ENCODE results near the gene MSL1. TPM values are rescaled to one million over a fixed set of nuclear protein-coding genes. Genes with fewer than 3 reads are reported as not detected.

MSL1 gene
- total and polyA plus RNA-seq, 2 of the 13 experiments (the other 11 are each of a cell fraction or from before 2014, with no cell fraction given): 63.8 to 88.5 TPM

DNA sequence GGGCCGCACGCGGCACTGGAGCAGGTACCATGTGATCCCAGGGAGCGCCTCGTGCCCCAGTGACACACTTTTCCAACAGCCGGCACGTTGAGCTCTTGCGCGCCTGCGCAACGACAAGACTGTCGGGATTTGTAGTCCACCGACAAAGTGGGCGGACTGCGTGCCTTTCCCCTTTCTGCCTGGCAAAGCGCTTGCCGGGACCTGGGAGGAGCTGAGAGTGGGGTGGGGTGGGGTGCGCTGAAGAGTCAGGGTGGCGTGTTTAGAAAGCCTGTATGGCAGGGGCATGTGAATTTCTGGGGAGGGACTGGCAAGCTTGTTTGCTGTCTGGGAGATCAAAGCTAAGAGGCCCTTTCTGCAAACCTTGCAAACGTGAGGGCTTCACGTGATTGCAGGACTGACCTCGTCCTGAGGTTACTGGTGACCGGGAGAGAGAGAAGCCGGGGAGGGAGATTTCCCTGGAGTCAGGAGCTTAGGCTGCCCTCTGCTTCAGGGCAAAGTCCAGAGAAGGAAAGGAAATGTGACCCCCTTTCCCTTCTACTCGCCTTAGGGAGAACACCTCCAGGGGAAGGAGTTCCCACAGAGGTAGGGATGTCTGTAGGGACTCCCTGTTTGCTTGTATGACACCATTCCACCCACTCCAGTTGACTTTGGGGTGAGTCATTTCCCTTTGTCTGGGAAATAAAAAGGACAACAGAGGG is 21.0 kb upstream of the MSL1 start (continued):
- TF ChIP-seq, protein P1, sequence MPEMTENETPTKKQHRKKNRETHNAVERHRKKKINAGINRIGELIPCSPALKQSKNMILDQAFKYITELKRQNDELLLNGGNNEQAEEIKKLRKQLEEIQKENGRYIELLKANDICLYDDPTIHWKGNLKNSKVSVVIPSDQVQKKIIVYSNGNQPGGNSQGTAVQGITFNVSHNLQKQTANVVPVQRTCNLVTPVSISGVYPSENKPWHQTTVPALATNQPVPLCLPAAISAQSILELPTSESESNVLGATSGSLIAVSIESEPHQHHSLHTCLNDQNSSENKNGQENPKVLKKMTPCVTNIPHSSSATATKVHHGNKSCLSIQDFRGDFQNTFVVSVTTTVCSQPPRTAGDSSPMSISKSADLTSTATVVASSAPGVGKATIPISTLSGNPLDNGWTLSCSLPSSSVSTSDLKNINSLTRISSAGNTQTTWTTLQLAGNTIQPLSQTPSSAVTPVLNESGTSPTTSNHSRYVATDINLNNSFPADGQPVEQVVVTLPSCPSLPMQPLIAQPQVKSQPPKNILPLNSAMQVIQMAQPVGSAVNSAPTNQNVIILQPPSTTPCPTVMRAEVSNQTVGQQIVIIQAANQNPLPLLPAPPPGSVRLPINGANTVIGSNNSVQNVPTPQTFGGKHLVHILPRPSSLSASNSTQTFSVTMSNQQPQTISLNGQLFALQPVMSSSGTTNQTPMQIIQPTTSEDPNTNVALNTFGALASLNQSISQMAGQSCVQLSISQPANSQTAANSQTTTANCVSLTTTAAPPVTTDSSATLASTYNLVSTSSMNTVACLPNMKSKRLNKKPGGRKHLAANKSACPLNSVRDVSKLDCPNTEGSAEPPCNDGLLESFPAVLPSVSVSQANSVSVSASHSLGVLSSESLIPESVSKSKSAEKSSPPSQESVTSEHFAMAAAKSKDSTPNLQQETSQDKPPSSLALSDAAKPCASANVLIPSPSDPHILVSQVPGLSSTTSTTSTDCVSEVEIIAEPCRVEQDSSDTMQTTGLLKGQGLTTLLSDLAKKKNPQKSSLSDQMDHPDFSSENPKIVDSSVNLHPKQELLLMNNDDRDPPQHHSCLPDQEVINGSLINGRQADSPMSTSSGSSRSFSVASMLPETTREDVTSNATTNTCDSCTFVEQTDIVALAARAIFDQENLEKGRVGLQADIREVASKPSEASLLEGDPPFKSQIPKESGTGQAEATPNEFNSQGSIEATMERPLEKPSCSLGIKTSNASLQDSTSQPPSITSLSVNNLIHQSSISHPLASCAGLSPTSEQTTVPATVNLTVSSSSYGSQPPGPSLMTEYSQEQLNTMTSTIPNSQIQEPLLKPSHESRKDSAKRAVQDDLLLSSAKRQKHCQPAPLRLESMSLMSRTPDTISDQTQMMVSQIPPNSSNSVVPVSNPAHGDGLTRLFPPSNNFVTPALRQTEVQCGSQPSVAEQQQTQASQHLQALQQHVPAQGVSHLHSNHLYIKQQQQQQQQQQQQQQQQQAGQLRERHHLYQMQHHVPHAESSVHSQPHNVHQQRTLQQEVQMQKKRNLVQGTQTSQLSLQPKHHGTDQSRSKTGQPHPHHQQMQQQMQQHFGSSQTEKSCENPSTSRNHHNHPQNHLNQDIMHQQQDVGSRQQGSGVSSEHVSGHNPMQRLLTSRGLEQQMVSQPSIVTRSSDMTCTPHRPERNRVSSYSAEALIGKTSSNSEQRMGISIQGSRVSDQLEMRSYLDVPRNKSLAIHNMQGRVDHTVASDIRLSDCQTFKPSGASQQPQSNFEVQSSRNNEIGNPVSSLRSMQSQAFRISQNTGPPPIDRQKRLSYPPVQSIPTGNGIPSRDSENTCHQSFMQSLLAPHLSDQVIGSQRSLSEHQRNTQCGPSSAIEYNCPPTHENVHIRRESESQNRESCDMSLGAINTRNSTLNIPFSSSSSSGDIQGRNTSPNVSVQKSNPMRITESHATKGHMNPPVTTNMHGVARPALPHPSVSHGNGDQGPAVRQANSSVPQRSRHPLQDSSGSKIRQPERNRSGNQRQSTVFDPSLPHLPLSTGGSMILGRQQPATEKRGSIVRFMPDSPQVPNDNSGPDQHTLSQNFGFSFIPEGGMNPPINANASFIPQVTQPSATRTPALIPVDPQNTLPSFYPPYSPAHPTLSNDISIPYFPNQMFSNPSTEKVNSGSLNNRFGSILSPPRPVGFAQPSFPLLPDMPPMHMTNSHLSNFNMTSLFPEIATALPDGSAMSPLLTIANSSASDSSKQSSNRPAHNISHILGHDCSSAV (CRISPR knock-in tag; IDR thresholded peaks at IDR 0.05; ENCODE audit: borderline replicate concordance): peak; percentile 77; the same call in 1 of the 2 replicates
- peak; percentile 91 for TF ChIP-seq GZF1 (CRISPR knock-in tag; IDR thresholded peaks at IDR 0.05)
- no peak for TF ChIP-seq HNRNPUL1 (IDR thresholded peaks at IDR 0.05; ENCODE audit: low read depth, low read length)
- peak; percentile 84 for TF ChIP-seq HNRNPLL (IDR thresholded peaks at IDR 0.05; ENCODE audit: low read depth, low read length, poor library complexity, severe bottlenecking)
- TF ChIP-seq, protein P2, sequence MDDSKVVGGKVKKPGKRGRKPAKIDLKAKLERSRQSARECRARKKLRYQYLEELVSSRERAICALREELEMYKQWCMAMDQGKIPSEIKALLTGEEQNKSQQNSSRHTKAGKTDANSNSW (CRISPR knock-in tag; IDR thresholded peaks at IDR 0.05; ENCODE audit: borderline replicate concordance): peak; percentile 98; the same call in 1 of the 2 replicates
- TF ChIP-seq, protein P3, sequence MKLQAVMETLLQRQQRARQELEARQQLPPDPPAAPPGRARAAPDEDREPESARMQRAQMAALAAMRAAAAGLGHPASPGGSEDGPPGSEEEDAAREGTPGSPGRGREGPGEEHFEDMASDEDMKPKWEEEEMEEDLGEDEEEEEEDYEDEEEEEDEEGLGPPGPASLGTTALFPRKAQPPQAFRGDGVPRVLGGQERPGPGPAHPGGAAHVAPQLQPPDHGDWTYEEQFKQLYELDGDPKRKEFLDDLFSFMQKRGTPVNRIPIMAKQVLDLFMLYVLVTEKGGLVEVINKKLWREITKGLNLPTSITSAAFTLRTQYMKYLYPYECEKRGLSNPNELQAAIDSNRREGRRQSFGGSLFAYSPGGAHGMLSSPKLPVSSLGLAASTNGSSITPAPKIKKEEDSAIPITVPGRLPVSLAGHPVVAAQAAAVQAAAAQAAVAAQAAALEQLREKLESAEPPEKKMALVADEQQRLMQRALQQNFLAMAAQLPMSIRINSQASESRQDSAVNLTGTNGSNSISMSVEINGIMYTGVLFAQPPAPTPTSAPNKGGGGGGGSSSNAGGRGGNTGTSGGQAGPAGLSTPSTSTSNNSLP (IDR thresholded peaks at IDR 0.05; ENCODE audit: low read depth, low read length): peak; percentile 15; the same call in 1 of the 2 replicates
- TF ChIP-seq, protein P4, sequence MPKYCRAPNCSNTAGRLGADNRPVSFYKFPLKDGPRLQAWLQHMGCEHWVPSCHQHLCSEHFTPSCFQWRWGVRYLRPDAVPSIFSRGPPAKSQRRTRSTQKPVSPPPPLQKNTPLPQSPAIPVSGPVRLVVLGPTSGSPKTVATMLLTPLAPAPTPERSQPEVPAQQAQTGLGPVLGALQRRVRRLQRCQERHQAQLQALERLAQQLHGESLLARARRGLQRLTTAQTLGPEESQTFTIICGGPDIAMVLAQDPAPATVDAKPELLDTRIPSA (CRISPR knock-in tag; IDR thresholded peaks at IDR 0.05; ENCODE audit: borderline replicate concordance): no peak; the same call in 1 of the 2 replicates
- peak; percentile 98 for TF ChIP-seq HES4 (CRISPR knock-in tag; IDR thresholded peaks at IDR 0.05; ENCODE audit: borderline replicate concordance)
- TF ChIP-seq, protein P5, sequence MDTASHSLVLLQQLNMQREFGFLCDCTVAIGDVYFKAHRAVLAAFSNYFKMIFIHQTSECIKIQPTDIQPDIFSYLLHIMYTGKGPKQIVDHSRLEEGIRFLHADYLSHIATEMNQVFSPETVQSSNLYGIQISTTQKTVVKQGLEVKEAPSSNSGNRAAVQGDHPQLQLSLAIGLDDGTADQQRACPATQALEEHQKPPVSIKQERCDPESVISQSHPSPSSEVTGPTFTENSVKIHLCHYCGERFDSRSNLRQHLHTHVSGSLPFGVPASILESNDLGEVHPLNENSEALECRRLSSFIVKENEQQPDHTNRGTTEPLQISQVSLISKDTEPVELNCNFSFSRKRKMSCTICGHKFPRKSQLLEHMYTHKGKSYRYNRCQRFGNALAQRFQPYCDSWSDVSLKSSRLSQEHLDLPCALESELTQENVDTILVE (CRISPR knock-in tag; IDR thresholded peaks at IDR 0.05): peak; percentile 81
- peak; percentile 99; the same call in 1 of the 2 replicates for TF ChIP-seq RORA (CRISPR knock-in tag; IDR thresholded peaks at IDR 0.05)
- peak; percentile 98; the same call in 1 of the 2 replicates for TF ChIP-seq ZNF383 (CRISPR knock-in tag; IDR thresholded peaks at IDR 0.05; ENCODE audit: borderline replicate concordance)
- peak; percentile 99 for TF ChIP-seq ZNF552 (CRISPR knock-in tag; IDR thresholded peaks at IDR 0.05; ENCODE audit: borderline replicate concordance)
- 0 out of 2 replicates have a peak, but pooled peaks have one; percentile 55 for TF ChIP-seq ETV6 (CRISPR knock-in tag; conservative IDR thresholded peaks at IDR 0.05)
- TF ChIP-seq GATAD1 (CRISPR knock-in tag; IDR thresholded peaks at IDR 0.05): peak; percentile 78
